ENCODE results near the gene EPC2.

DNA sequence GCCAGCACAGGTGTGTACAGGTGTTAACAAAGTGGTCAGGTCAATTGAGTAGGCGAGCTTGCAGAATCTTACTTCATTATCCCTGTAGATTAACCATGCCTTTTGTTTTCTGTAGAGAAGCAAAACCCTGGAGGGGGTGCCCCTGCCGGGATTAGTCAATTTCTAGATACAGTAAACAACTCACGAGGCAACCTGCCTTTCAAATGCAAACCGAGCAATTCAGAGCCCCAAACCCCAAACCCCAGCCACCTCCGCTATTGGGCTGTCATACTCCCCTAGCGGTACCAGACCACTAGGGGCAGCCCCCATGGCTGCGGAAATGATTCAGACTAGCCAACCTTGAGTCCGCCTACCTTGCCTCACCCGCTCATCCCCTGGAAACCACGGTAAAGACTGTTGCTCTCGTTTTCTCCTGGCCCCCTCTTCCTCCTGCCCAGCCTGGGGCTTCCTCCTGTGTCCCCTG, 169.1 kb downstream of the EPC2 start:
- TF ChIP-seq, protein P1, sequence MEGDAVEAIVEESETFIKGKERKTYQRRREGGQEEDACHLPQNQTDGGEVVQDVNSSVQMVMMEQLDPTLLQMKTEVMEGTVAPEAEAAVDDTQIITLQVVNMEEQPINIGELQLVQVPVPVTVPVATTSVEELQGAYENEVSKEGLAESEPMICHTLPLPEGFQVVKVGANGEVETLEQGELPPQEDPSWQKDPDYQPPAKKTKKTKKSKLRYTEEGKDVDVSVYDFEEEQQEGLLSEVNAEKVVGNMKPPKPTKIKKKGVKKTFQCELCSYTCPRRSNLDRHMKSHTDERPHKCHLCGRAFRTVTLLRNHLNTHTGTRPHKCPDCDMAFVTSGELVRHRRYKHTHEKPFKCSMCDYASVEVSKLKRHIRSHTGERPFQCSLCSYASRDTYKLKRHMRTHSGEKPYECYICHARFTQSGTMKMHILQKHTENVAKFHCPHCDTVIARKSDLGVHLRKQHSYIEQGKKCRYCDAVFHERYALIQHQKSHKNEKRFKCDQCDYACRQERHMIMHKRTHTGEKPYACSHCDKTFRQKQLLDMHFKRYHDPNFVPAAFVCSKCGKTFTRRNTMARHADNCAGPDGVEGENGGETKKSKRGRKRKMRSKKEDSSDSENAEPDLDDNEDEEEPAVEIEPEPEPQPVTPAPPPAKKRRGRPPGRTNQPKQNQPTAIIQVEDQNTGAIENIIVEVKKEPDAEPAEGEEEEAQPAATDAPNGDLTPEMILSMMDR (IDR thresholded peaks at IDR 0.05 in 4 of 5, conservative IDR thresholded peaks at IDR 0.05 in 1 of 5), result no peak
- TF ChIP-seq POLR2A (IDR thresholded peaks at IDR 0.05), result no peak
